Measurements from ENCODE around the gene SPOCK3. TPM values are rescaled to one million over a fixed set of nuclear protein-coding genes. Genes with fewer than 3 reads are reported as not detected.

The SPOCK3 gene
- total and polyA plus RNA-seq, 2 experiments from 2014 or later: 1.6 to 4.1 TPM

DNA sequence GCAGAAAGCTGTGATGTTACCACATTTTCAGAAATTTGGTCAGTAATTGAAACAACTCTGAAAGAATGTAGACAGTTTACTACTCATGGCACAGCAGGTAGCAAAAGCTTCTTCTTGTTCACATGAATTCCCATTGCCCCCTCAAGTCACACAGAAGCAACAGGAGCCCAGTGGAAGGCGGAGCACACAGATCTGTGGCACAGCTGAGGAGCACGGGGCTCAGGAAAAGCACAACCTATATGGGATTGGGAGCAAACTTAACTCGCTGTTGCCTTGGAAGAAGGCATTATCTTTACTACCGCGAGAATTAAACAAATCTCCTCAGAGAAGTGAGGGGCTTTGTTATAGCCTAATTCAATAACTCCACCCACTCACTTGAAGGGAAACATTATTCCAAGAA is 358.5 kb downstream of the SPOCK3 start:
- Histone ChIP-seq H4K20me1 (replicated peaks; ENCODE audit: insufficient read depth) (no peaks in the 10 kb centered on the region), H3K4me2 (no peak overlapping the region), H3K27me3 (ENCODE audit: insufficient read depth) (no peaks in the 10 kb centered on the region), H3K36me3 (ENCODE audit: insufficient read depth) (no peaks in the 10 kb centered on the region), H3K9me2 (ENCODE audit: insufficient read depth) (no peaks in the 10 kb centered on the region), H3K4me3 (no peak overlapping the region), H3K4me1 (ENCODE audit: insufficient read depth) (no peaks in the 10 kb centered on the region), H3K27ac (ENCODE audit: low read depth) (no peak overlapping the region), H2AFZ (peak overlapping the region; percentile 11; the same call in 1 of the 2 replicates), H3K79me2 (replicated peaks; ENCODE audit: insufficient read depth) (no peaks in the 10 kb centered on the region), H3F3A (replicated peaks; ENCODE audit: low read depth) (no peaks in the 10 kb centered on the region)
- H3K36me3 Mint-ChIP-seq (ENCODE audit: low read depth): no peaks in the 10 kb centered on the region
- H3K4me3 Mint-ChIP-seq: no peak overlapping the region
- peak; percentile 68 for ATAC-seq
- no peak for TF ChIP-seq JUNB (IDR thresholded peaks at IDR 0.05; ENCODE audit: unreplicated experiment)
- no peak for TF ChIP-seq STAT1 (IDR thresholded peaks at IDR 0.05; ENCODE audit: unreplicated experiment)
- no peak for TF ChIP-seq ZNF462 (CRISPR knock-in tag; IDR thresholded peaks at IDR 0.05)
- TF ChIP-seq POLR2AphosphoS5 (IDR thresholded peaks at IDR 0.05; ENCODE audit: low read depth): no peak
- TF ChIP-seq, protein P1, sequence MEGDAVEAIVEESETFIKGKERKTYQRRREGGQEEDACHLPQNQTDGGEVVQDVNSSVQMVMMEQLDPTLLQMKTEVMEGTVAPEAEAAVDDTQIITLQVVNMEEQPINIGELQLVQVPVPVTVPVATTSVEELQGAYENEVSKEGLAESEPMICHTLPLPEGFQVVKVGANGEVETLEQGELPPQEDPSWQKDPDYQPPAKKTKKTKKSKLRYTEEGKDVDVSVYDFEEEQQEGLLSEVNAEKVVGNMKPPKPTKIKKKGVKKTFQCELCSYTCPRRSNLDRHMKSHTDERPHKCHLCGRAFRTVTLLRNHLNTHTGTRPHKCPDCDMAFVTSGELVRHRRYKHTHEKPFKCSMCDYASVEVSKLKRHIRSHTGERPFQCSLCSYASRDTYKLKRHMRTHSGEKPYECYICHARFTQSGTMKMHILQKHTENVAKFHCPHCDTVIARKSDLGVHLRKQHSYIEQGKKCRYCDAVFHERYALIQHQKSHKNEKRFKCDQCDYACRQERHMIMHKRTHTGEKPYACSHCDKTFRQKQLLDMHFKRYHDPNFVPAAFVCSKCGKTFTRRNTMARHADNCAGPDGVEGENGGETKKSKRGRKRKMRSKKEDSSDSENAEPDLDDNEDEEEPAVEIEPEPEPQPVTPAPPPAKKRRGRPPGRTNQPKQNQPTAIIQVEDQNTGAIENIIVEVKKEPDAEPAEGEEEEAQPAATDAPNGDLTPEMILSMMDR (conservative IDR thresholded peaks at IDR 0.05; ENCODE audit: low read depth in 2 of 2): no peak
- TF ChIP-seq NANOG (IDR thresholded peaks at IDR 0.05; ENCODE audit: borderline replicate concordance): no peak
- H3K27ac Mint-ChIP-seq: no peak overlapping the region
- DNase-seq (ENCODE audit: low spot score): peak; percentile 27
- H3K9me3 Mint-ChIP-seq: no peaks in the 10 kb centered on the region
- no peaks in the 10 kb centered on the region for H3K27me3 Mint-ChIP-seq (ENCODE audit: insufficient read depth, low read depth, poor library complexity)
- peaks cover 4% of the 10 kb centered on the region for H3K4me1 Mint-ChIP-seq

Data from GM23338 (cell line).